Tibial nerve (tissue), 4 donors: ENCODE measurements around the gene GLIPR1L1. TPM values are rescaled to one million over a fixed set of nuclear protein-coding genes. Genes with fewer than 3 reads are reported as not detected.
A peak's percentile ranks its signal among the peaks of the same experiment; 100 is the strongest.
"Not testable (repeated sequence)": the region's sequence is repeated elsewhere in the genome, so short reads cannot be mapped to it uniquely, and the experiment has no call there.

Experiments
- DNase-seq, 2 donors: peaks; one replicate each; pipeline ENCODE4 v3.0.0-alpha.2; 2019; ENCODE audit warnings: low spot score in 2 of 2
- H3K27ac ChIP-seq, 4 donors: fragments of 200-600 bp; sonication (generic) in 3 of 4; one replicate each; pipeline ENCODE4 v1.5.1; 2017 to 2019; ENCODE audit warnings: mild to moderate bottlenecking in 1 of 4
- H3K27me3 ChIP-seq, 2 donors: fragments of 200-600 bp; sonication (generic) in 1 of 2; one replicate each; pipeline versions ENCODE4 v1.5.1 to v1.6.0; 2017 to 2019
- H3K36me3 ChIP-seq, 3 donors: fragments of 200-600 bp; sonication (generic); one replicate each; pipeline ENCODE4 v1.5.1; 2018 to 2019
- H3K4me1 ChIP-seq, 4 donors: fragments of 200-600 bp; sonication (generic) in 3 of 4; one replicate each; pipeline ENCODE4 v1.5.1; 2017 to 2019
- H3K4me3 ChIP-seq, 4 donors: fragments of 200-600 bp; sonication (generic) in 3 of 4; one replicate each; pipeline ENCODE4 v1.5.1; 2017 to 2019; ENCODE audit warnings: mild to moderate bottlenecking in 1 of 4, moderate library complexity in 1 of 4
- H3K9me3 ChIP-seq, 4 donors: fragments of 200-600 bp; sonication (generic) in 3 of 4; one replicate each; pipeline ENCODE4 v1.5.1; 2017 to 2019
- EP300 ChIP-seq, 2 donors: sonication (generic); formaldehyde crosslinking; IDR thresholded peaks; one replicate each; pipeline ENCODE4 v1.6.1; 2017; ENCODE audit warnings: antibody characterized with exemption in 2 of 2, mild to moderate bottlenecking in 1 of 2
- POLR2A ChIP-seq, 2 donors: fragments of 450-650 bp; IDR thresholded peaks; one replicate each; pipeline ENCODE4 v1.6.1; 2017; ENCODE audit warnings: antibody characterized with exemption in 2 of 2, mild to moderate bottlenecking in 2 of 2, moderate library complexity in 2 of 2
- WGBS, 2 donors: methylation state at CpG; one replicate each; pipeline ENCODE4 v1.1.5; 2018; 5-methylcytosine and 5-hydroxymethylcytosine counted together
- total RNA-seq, 4 donors: library from RNA; depleted of rRNA; stranded (reverse); fragments of >200 nt; gene quantifications; one replicate each; pipeline ENCODE4 v1.1.0, GENCODE V29; 2016
- TF ChIP-seq, protein P1 (sequence below), 5 experiments: fragments of 200-600 bp in 3 of 5; fragments of 450-650 bp in 2 of 5; sonication (generic) in 3 of 5; IDR thresholded peaks; one replicate each; pipeline ENCODE4 v1.5.1; 2016 to 2019; ENCODE audit warnings: antibody characterized with exemption in 5 of 5, mild to moderate bottlenecking in 3 of 5, moderate library complexity in 2 of 5

The GLIPR1L1 gene
- total RNA-seq, 4 donors from 2014 or later: not detected

DNA sequence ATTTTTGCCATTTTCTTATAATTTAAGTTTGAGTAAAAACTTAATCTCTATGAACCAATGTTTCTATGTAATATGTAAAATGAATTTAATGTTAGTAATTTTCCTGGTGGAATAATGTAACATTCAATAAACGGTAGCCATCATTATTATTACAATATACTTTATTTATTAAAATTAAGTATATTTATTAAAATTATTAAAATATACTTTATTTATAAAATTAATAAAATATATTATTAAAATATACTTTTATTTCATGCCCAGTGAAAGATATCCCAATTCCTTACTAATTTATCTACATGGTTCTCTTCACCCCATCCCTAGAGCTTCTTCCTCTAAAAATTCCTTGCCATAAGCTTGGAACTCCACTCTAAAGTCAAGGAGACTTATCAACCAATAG, 6.8 kb upstream of the GLIPR1L1 start:
- no peak overlapping the region for H3K4me3 ChIP-seq
- 92 to 94% methylated on average over 1 of the region's 1 CpG for WGBS, 2 donors
- no peak for DNase-seq

DNA sequence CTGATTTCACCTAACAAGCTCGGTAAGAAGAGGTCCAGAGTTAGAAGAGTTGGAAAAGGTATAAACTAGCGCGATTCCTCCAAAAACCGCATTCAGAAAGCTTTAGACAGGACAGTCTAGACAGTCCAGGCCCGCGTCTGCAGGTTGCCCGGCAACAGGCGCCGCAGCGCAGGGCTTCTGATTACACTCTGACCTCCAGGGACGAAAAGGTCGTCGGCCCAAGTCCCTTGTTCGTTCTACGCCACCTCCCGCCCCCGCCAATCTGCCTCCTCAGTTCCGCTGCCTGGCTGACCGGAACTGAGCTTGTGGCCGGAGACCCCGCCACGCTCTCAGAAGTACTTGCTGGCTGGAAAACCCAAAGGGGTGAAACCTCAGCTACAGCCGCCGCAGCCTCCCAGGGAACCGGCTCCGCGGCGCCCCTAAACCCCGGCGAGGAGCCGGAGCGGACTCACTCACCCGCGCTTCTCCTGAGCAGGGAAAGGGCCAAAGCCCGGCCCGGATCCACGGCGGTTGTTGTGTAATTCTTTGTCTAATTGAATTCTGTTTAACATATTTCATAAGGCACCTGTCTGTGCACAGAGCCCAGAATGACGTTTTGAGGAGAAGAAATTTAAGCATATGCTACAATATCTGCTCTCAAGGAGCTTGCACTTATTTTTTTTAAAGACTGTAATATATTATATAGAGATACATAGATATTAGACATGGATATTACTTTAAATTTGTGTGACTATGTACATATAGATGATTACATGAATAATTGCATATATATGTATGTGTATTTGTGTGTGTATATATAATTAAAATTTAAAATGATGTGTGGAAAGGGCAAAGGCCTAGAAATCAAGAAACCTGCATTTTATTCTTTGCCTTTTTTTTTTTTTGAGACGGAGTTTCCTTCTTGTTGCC, 4.3 kb upstream of the GLIPR1L1 start, which contains the start of gene CAPS2:
TSS of gene CAPS2 (minus strand) at position 407 of the 909 bp plus-strand sequence. CDS start 3,826 bp downstream, outside the sequence.
- peaks cover 0 to 24% (median 5%) of the 10 kb centered on the region in 4 donors for H3K4me1 ChIP-seq
- H3K27me3 ChIP-seq: no peaks in the 10 kb centered on the region
- H3K36me3 ChIP-seq: no peaks in the 10 kb centered on the region
- peak within 1 kb of the TSS in 3 of 4 donors; percentile 31 to 62 (median 49) for H3K27ac ChIP-seq
- no peaks in the 10 kb centered on the region for H3K9me3 ChIP-seq
- WGBS, 2 donors: 2 to 3% methylated on average over 32 to 37 of the region's 40 CpGs
- DNase-seq: peak; percentile 52 to 62
- TF ChIP-seq, protein P1, sequence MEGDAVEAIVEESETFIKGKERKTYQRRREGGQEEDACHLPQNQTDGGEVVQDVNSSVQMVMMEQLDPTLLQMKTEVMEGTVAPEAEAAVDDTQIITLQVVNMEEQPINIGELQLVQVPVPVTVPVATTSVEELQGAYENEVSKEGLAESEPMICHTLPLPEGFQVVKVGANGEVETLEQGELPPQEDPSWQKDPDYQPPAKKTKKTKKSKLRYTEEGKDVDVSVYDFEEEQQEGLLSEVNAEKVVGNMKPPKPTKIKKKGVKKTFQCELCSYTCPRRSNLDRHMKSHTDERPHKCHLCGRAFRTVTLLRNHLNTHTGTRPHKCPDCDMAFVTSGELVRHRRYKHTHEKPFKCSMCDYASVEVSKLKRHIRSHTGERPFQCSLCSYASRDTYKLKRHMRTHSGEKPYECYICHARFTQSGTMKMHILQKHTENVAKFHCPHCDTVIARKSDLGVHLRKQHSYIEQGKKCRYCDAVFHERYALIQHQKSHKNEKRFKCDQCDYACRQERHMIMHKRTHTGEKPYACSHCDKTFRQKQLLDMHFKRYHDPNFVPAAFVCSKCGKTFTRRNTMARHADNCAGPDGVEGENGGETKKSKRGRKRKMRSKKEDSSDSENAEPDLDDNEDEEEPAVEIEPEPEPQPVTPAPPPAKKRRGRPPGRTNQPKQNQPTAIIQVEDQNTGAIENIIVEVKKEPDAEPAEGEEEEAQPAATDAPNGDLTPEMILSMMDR (IDR thresholded peaks at IDR 0.05): peak in 1 of 5 experiments; percentile 32
- TF ChIP-seq EP300 (IDR thresholded peaks at IDR 0.05) (peak in 1 of 2 donors; percentile 44), POLR2A (IDR thresholded peaks at IDR 0.05) (peak in 1 of 2 donors; percentile 30)
- peak within 1 kb of the TSS; percentile 38 to 67 (median 58) for H3K4me3 ChIP-seq

More for the DNA sequence above, 6.8 kb upstream of the GLIPR1L1 start:
- peaks cover 0 to 11% (median 0%) of the 10 kb centered on the region in 4 donors for H3K4me1 ChIP-seq
- no peaks in the 10 kb centered on the region for H3K27me3 ChIP-seq
- H3K9me3 ChIP-seq: no peaks in the 10 kb centered on the region
- TF ChIP-seq EP300 (IDR thresholded peaks at IDR 0.05) (no peak), POLR2A (IDR thresholded peaks at IDR 0.05) (no peak)
- TF ChIP-seq, protein P1 (IDR thresholded peaks at IDR 0.05): no peak
- no peak overlapping the region for H3K27ac ChIP-seq
- no peaks in the 10 kb centered on the region for H3K36me3 ChIP-seq

DNA sequence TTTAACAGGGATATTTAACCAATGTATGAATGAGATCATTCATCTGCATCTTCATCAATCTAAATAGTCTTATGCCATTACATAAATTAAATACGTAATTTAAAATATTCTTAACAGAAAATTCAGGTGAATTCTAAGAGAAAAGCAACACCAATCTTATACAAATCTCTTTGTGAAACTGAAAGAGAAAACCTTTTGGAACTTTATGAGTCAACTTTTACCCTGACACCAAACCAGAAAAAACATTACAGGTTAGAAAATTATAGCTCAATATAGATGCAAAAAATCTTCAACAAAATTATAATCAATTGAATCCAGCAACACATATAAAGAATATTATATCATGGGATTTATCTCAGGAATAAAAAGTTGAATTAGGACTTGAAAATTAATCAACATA, 3.4 kb downstream of the GLIPR1L1 start:
- Histone ChIP-seq H3K27me3 (no peaks in the 10 kb centered on the region), H3K27ac (no peak overlapping the region), H3K4me3 (no peak overlapping the region), H3K4me1 (peaks cover 0 to 14% (median 5%) of the 10 kb centered on the region in 4 donors), H3K9me3 (no peaks in the 10 kb centered on the region), H3K36me3 (no peaks in the 10 kb centered on the region)
- TF ChIP-seq, protein P1 (IDR thresholded peaks at IDR 0.05): no peak
- TF ChIP-seq EP300 (IDR thresholded peaks at IDR 0.05) (no peak), POLR2A (IDR thresholded peaks at IDR 0.05) (no peak)
- WGBS, 2 donors: 80 to 89% methylated on average over 1 of the region's 1 CpG
- DNase-seq: no peak

DNA sequence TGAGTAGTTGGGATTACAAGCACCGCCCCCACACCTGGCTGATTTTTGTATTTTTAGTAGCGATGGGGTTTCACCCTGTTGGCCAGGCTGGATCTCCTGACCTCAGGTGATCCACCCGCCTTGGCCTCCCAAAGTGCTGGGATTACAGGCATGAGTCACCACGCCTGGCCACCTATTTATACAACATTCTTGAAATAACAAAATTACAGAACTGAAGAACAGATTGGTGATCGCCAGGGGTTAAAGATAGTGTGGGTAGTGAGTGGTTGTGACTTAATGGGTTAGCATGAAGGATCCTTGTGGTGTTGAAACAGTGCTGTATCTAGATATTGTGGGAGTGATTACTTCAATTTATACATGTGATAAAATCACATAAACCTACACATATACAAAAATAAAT, 7.4 kb downstream of the GLIPR1L1 start:
- TF ChIP-seq, protein P1 (IDR thresholded peaks at IDR 0.05): no peak
- no peak for TF ChIP-seq POLR2A (IDR thresholded peaks at IDR 0.05)
- no peak for TF ChIP-seq EP300 (IDR thresholded peaks at IDR 0.05)
- DNase-seq: no peak
- no peak overlapping the region for H3K4me3 ChIP-seq
- no peaks in the 10 kb centered on the region for H3K9me3 ChIP-seq
- no peaks in the 10 kb centered on the region for H3K36me3 ChIP-seq
- H3K4me1 ChIP-seq: no peaks in the 10 kb centered on the region
- WGBS, 2 donors: 95 to 98% methylated on average over 5 of the region's 5 CpGs
- H3K27ac ChIP-seq: no peak overlapping the region
- H3K27me3 ChIP-seq: no peaks in the 10 kb centered on the region

DNA sequence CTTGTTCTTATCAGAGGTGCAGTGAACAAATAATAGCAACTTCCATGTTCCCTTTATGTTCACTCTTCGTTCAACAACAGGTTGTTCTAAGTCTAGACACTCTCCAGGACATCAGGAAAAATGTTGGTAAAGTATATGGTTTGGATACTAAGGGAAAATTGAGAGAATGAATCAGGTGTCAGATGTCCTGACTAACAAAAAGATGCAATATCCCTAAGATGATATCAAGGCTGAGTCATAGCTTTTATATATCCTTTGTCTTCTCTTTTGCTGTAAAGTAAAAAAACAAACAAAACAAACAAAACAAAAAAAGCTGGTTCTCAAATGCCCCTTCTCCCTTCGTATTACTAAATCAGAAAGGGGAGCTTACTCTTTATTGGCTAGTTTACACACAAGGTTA, 11.1 kb downstream of the GLIPR1L1 start:
- Histone ChIP-seq H3K9me3 (no peaks in the 10 kb centered on the region), H3K27me3 (no peaks in the 10 kb centered on the region), H3K4me1 (no peaks in the 10 kb centered on the region), H3K27ac (no peak overlapping the region), H3K4me3 (no peak overlapping the region), H3K36me3 (peaks cover 0 to 7% (median 0%) of the 10 kb centered on the region in 3 donors)
- 80% methylated on average over 2 of the region's 2 CpGs for WGBS, 2 donors
- DNase-seq: no peak
- no peak for TF ChIP-seq POLR2A (IDR thresholded peaks at IDR 0.05)
- TF ChIP-seq, protein P1 (IDR thresholded peaks at IDR 0.05): no peak
- no peak for TF ChIP-seq EP300 (IDR thresholded peaks at IDR 0.05)

DNA sequence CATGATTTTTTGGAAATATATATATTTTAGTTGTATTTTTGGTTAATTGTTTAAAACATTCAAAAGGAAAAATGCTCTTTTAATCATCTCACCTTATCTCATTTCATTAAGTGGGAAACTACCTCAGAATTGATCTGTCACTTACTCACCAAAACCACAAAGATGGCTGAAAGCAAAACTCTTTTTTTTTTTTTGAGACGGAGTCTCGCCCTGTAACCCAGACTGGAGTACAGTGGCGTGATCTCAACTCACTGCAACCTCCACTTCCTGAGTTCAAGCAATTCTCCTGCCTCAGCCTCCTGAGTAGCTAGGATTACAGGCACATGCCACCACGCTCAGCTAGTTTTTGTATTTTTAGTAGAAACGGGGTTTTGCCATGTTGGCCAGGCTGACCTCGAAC, 11.7 kb downstream of the GLIPR1L1 start:
- 95% methylated on average over 6 of the region's 6 CpGs for WGBS, 2 donors
- H3K4me1 ChIP-seq, H3K4me3 ChIP-seq, H3K27ac ChIP-seq, H3K9me3 ChIP-seq, H3K36me3 ChIP-seq, DNase-seq, H3K27me3 ChIP-seq: not testable (repeated sequence)
